ENCODE measurements around the gene PSIP1.
"Not testable (repeated sequence)": the region's sequence is repeated elsewhere in the genome, so short reads cannot be mapped to it uniquely, and the experiment has no call there.

PSIP1 gene

DNA sequence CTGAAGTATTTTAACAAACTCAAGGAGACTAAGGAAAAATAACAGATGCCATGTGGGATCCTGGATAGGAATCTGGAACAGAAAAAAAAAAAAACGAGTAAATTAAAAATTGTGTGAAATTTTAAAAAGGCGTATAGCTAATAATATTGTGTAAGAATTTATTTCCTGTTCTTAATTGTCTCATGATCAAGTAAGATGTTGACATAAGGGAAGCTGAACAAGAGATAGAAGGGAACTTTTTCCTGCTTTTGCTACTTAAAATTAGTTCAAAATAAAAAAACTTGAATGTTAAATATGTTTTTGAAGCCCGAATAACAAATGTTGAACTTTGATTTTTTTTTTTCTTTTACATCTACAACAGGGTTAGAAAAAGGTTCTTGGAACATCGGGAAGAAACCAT is 77.6 kb downstream of the PSIP1 start:
- DNase-seq (ENCODE audit: low read depth in 2 of 2), result no peak

DNA sequence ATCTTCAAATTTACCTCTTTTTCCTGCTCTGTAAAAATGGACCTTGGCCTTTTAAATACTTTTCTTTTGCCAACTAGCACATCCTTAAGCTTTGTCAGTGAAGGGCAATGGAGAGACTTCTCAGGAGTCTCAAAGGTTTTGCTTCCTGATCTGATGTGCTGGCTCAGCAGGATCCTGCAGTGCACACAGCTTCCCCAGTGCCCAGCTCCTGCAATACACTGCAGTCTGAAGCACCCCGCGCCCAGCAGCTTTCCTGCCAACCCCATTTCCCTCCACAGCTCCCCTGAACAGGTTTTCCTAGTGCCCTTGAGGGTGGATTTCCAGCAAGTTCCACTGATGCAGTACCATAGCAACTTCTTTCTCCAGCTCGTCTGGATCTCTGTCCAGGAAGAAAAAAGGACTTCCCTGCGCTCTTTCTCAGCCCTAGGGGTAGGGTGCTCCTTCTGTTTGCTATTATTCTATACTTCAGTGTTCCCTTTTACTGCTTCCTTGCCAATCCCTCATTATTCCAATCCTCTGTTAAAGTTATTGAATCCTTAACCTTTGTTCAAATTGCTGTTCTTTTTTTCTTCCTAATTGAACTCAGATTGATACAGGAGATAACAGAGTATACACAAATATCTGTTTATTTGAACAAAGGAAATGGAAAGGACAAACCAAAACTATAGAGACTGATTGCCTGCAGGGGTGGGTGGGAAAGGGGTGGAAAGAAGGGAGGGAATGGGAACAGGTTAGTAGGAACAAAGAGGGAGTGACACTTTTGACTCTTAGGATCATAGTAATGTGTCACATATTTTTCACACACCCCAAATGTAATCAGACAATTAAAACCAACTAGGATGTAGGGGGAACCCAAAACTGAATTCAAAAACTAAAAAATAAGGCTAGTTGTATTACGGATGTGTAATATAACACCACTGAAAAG is 79.6 kb downstream of the PSIP1 start:
- no peak for DNase-seq (ENCODE audit: low read depth in 2 of 2)

DNA sequence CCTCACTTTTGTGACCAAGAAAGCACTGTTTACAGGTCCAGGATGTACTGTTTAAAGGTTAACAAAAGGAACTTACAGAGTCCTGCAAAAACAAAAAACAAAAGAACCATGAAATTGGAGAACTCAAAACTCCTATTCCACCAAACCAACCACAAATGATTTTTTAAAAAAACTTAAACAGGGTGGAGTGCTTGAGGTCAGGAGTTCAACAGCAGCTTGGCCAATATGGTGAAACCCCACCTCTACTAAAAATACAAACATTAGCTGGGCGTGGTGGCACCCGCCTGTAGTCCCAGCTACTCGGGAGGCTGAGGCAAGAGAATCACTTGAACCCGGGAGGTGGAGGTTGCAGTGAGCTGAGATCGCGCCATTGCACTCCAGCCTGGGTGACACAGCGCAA is 83.1 kb downstream of the PSIP1 start:
- not testable (repeated sequence) for DNase-seq (ENCODE audit: low read depth in 2 of 2)

DNA sequence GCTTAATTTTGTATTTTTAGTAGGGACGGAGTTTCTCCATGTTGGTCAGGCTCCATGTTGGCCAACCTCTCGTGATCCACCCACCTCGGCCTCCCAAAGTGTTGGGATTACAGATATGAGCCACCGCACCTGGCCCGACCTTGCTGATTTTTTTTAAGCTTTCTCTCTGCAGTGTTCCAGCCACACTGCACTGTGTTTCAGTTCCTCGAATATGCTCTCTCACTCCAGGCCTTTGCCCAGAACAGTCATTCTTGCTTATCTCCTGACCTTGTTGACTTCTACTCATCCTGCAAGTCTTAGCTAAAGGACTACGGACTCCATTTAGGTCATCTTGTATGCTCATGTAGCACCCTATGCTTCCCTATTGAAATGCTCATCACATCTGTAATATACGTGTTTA is 84.8 kb downstream of the PSIP1 start:
- no peak for DNase-seq (ENCODE audit: low read depth in 2 of 2)

DNA sequence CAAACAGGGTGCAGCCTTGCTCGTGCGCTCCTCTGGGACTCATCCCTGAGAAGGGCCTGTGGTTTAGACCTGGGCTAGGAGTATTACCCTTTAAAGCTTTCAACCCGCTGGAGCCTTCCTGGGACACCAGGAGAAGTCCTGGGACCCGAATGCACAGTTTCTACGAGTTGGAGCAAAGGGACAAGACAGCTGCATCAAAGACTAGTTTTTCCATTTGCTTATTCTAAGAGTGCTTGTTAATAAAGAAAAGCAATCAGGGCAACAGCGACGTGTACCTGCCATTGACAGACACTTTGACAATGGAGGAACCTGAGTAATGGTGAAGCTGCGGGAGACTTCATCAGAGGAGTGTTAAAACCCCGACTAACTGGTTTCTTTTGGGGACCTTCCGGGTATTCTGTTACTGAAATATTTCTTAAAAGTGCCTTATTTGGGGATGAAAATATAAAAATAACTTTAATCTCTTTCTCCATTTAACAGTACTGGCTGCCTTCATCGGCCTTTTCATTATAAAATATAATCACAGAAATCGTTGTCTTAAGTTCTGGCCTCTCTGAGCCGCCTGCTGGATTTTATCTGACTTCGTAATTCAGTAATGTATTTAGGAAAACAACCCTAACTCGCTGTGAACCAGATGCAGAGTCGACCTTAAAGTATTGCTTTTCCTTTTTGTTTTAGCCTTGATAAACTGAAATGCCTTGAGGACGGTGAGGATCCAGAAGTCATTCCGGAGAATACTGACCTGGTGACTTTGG is 87.4 kb downstream of the PSIP1 start:
- no peak for DNase-seq (ENCODE audit: low read depth in 2 of 2)

DNA sequence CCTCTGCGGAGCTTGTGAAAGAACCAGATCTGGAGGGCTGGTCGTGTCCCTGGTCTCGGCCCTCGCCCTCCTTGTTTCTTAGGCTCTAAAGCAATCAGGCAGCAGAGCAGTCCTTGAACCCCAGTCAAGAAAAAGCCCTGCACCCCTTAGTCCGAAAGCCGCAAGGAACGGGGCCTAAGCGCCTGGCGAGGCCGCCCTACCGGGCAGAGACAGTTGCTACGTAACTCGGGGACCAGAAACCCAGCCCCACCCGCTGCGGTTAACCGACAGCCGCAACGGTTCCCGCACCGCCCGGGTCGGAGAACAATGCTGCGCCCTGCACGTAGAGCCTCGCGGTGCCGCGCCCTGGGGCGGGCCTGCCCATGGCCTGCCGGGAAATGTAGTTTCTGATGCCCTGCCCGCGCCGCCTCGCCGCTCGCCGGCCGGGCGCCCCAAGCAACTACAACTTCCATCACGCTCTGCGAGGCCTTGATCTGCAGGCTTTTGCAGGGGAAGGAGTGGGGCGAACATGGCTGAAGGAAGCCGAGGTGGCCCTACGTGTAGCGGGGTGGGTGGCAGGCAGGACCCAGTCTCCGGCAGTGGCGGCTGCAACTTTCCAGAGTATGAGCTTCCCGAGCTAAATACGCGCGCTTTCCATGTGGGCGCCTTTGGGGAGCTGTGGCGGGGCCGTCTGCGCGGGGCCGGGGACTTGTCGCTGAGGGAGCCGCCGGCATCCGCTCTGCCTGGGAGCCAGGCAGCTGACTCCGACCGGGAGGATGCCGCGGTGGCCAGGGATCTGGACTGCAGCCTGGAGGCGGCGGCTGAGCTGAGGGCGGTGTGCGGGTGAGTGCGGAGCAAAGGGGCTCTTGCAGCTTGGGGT is 88.2 kb downstream of the PSIP1 start, which contains the start of gene SNAPC3:
TSS of gene SNAPC3 (plus strand) at position 505 of the 859 bp plus-strand sequence. CDS start at position 509, 4 bp downstream.
- peak; percentile 86 to 90 for DNase-seq (ENCODE audit: low read depth in 2 of 2)

DNA sequence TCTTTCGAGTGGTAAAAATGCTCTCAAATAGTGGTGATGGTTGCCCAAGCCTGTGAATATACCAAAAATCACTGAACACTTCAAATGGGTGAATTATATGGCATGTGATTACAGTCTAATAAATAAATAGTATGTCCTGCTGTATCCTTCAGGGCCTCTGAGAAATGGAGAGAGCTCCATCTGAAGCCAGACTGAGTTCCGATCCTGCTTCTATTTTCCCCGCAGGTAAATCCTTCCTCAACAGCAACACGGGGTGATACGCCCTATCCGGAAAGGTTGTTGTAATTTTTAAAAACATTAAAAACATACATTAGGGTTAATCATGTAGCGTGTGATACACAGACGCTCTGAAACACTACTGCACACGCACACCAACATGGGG is 88.8 kb downstream of the PSIP1 start:
- no peak for DNase-seq (ENCODE audit: low read depth in 2 of 2)

DNA sequence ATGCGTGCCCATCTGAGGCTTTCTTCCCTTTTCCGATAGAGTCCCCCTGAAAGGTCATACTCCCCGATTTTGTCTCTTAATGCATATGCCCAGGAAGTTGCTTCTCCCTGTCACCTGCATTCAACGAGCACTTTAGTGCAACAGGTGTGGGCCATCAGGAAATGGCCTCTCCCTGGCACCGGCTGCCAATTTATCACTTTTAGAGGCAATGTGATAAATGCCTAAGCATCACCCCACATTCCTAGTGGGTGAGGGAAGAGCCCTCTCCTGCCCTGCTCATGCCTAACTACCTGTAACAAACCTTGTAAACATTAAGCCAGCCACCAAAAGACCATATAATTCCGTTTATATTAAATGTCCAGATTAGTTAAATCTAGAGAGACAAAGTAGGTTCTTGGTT is 89.2 kb downstream of the PSIP1 start:
- no peak for DNase-seq (ENCODE audit: low read depth in 2 of 2)

DNA sequence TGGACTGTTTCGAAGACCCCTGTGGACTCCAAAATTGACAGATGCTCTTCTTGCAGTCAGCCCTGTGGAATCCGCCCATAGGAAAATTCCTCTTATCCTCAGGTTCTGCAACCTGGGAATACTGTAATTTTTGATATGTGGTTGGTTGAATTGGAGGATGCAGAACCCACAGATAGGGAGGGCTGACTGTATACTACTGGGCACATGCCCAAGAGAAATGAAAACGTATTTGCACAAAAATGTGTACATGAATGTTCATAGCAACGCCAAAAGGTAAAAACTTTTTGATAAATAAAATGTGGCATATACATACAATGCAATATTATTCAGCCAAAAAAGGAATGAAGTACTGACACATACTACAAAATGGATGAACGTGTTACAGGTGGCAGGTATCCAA is 90.0 kb downstream of the PSIP1 start:
- no peak for DNase-seq (ENCODE audit: low read depth in 2 of 2)

DNA sequence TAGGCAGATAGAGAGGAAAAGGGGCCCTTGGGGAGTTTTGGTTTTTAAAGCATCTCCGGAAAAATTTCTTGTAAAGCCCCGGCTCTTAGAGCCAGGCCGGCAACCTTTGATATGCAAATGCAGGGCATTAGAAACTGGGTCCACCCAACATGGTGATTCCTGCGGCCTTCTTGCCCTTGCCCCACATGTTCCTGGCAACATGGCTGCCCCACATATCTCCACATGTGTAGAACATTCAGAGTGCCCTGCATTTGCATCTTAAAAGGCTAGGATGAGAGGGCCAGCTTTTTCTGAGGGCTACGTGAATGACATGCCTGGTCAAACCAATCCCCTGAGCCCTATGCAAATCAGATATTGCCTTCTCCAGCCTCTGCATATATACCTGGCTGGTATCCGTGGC is 93.1 kb downstream of the PSIP1 start:
- DNase-seq (ENCODE audit: low read depth in 2 of 2), result no peak

DNA sequence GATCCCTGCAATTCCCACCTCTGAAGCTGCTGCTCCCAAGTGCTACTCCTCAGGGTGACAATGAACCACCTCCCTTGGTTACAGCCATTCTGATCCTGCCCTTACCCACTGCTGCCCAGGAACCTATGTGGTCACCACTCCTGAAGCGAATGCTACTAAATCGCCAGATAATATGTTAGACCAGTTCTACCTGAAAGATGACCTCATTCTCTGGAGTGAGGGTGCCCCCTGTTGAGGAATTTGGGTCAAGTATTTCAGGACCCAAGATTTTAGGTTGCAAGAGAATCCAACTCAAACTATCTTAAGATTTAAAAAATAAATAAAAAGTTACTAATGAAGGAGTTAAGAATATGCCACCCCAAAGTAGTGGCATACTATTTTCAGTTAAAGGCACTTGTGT is 93.9 kb downstream of the PSIP1 start:
- DNase-seq (ENCODE audit: low read depth in 2 of 2), result peak; percentile 7 to 10
